Islet of Langerhans (tissue), 1 donor: ENCODE measurements around the gene CBLB.

ENCODE experiments used
- FAIRE-seq: peaks from one replicate; lab custom pipeline; 2011; peaks lifted over from hg19 to GRCh38; lab: Jason Lieb, UNC

Gene CBLB

DNA sequence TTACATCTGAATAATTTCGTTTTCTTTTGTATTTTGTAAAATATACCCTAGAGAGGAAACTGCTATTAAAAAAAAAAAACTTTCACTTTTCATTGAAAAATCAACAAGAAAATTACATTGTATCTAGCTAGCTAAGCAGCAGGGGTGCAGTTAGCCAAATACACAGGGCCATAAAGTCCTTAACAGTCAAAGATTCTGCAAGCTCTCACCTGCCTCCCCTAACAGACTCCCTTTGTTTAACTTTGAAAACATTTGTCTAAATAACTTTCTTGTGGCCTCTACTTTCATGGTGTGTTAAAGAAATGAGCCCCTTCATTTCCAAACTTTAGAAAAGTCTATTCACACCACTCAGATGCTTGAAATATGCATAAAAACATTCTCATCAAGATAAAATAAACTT lies 23.3 kb downstream of the CBLB start:
- no peak for FAIRE-seq

DNA sequence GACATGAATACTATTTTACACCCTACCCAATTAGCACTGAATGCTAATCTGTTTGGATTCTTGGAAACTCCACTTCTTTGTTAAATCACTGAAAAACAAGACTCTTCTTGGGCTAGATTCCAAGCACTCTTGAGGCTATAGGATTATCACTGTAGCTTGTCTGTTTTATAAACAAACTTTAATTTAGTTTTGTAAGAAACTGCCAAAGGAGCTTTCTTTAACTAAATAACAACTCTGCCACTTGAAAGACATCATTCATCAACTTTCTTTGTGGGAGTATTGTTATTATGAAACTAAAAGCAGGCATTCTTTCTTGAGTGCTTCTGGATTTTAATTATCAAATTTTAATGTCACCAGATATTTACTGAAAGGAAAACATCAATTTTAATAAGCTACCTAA lies 24.1 kb downstream of the CBLB start:
- no peak for FAIRE-seq

DNA sequence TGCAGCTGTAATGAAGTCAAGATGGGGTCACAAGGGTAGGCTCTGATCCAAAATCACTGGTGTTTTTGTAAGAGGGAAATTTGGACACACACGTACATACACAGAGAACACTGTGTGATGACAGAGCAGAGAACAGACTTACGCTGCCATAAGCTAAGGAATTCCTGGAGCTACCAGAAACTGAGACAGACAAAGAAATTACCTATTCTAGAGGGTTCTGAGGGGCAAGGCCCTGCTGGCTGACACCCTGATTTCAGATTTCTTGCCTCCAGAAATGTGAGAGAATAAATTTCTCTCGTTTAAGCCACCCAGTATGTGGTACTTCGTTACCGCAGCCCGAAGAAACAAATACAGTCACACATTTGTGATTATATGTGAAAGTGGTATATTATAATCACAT lies 24.8 kb downstream of the CBLB start:
- FAIRE-seq, result no peak

DNA sequence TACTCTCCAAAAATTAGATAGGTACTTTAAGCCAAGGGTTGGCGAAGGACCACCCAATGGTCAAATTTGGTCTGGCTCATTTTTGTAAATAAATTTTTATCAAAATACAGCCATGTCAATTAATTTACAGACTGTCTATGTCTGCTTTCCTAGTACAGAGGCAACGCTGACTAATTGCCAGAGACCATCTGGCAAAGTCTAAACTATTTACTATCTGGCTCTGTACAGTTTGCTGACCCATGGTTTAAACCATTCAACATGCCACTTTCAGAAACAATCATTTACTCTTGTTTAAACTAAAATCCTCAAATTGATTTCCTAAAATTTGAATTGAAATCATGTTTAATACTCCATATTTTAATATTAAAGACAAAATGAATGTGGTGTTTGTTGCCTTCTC lies 25.9 kb downstream of the CBLB start:
- no peak for FAIRE-seq

DNA sequence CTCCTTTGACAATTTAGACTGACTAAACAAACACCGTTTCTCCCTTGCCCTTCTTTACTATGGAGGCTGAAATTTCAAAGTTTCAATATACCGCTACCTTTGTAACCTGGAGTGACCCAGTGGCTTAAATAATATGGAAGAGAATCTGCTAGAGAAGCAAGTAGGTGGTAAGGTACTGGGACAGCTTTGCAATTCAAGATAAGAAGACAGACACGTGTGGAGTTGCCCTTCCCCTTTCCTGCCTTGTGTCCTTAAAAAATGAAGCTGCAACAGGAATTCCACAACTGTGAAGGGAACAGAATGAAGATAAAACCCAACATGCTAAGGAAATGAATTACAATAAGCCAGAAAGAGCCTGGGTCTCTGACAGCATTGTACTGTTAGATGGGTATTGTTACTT lies 26.4 kb downstream of the CBLB start:
- no peak for FAIRE-seq

DNA sequence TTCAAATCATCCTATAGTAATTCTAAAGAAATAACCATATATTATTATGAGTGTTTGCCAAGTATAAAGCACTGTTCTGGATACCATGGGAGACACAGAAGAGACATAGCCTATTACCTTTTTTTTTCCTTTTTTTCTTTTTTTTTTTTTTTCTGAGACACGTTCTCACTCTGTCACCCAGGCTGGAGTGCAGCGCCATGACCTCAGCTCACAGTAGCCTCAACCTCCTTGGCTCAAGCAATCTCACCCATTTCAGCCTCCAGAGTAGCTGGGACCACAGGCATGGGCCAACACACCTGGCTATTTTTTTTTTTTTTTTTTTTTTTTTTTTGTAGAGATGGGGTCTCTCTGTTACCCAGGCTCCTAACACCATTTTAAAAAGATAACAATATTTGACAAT lies 30.9 kb downstream of the CBLB start:
- no peak for FAIRE-seq

DNA sequence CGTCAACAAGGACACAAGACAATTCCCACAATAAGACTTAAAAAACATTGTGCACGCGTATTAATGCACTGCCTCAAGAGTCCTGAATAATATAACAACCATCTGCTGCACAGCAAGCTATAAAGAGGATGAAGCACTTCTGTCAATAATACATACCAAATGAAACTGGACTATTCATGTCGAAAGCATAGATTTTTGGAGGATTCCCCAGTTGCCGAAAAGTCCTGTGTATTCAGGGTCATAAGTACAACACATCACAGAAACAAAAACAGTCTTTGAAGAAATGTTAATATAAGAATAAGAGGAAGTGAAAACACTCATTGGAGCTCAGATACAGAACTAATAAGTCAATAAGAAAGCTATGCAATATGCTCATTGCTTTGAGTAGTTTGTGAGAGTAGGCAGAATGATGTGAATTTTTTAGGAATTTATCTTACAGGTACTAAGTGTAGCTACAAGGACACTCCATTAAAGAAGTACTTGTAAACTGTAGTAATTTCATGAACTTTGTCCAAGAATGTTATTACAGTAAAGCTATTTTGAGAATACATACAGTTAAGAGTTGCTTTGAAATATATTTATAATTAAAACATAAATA lies 31.6 kb downstream of the CBLB start:
- FAIRE-seq, result no peak

DNA sequence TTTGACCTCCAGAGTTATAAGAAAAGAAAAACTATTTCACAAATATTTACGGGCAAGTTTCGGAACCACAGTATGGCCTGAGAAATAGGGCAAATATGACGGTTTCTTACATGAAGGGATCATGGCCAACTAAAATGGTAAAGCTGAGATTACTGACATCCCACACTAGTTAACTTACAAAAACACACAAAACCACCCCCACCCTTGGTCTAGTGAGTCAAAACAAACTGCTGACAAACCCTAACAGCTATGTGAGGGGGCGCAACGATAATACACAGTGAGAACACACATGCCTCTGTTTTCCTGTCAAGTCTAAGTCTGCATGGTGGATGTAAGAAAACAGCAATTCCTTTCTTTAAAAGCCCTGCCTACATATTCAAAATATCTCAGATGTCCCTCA lies 32.3 kb downstream of the CBLB start:
- FAIRE-seq, result no peak

DNA sequence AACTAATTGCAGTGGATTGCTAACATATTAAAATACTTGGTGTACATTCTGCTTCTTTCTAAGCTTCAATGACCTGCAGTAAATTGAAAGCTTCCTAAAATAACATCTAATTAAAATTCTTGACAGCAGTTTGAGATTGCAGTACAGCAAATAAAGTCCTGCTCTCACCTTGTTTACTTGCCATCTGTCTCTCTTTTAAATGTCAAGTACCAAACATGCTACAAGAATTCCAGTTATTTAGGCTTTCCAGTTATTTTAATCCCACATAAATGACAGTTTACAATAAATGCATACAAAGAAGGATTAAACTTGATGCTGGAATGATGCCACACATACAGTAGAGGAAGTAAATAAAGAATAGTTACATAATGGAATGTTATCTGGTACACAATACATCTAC lies 33.2 kb downstream of the CBLB start:
- no peak for FAIRE-seq

DNA sequence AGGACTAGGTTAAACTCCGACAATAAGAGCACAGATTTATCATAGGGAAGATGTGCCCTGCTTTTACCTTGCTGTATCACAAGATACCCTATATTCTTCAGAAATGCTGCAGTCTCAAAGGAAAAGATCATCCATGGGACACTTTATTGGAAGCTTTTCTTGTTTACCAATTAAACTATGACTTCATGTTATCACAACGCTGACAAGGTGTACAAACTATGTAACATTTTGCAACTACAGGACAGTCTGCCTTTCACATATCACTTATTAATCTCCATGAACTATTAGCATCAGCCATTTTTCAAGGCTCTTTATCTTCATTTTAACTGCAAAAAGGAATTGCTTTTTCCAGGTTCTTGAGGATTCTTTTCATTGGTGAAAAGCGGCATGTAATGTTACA lies 34.0 kb downstream of the CBLB start:
- no peak for FAIRE-seq

DNA sequence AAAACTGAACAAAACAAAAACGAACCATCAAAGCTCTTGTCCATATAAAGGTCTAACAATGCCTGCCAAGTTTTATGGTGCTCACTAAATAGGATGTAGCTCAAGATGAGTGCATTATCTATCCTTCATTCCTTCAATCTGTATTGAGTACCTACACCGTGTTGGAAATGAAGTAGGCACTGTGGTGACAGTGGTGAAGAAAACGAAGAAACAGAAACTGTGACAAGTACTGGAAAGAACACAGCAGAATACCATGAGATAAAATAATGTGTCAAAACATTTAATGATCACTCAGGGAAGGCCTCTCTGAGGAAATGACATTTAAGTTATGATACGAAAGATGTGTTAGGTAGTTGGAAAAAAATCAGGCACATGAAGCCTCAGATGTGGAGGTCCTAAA lies 36.2 kb downstream of the CBLB start:
- FAIRE-seq, result no peak

DNA sequence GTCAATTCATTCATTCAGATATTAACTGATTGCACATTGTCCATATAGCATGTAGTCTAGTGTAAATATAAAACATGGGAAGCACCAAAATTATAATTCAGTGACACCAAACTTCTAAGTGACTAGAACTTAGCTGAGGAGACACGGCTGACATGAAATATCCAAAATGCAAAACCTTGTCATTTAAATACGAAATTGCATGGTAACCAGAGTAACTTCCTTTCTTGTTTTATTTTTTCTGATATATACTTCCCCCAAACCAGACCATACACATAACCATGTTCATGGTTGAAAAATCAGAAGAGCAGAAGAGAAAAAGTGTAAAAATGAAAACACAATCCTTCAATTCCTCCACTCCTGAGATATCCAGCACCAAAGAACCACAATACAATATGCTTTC lies 38.0 kb downstream of the CBLB start:
- no peak for FAIRE-seq

DNA sequence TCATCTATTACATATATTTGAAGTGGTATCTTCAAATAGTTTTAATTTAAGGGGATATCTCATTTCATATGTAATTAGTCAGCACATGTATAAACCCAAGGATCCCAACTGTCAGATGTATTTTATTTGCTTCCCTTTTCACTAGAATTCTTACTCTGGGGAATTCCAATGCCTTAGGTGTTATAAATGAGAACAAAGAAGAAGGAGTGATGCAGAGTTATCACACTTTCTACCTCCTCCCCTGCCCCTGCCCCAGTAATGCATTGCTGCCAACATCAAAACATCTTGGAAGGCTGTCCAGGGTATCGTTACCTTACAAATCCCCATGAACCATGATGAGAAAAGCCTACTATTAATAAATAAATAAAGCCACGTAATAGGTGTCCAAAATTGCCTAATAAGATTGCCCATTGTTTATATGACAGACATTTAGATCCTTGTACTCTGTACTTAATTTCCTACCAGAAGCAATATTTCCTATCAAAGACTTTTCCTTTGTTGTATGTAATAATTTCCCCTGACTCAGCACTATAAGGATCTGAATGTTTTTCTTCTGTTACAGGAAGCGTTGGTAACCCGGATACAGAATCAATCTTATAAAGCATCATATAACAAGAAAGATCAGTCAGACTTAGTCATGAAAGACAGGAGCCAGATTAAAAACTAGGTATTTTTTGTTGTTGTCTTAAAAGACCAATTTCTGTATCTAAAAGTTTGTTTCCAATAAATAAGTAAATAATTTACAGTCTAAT lies 38.8 kb downstream of the CBLB start:
- FAIRE-seq, result peak; percentile 96

DNA sequence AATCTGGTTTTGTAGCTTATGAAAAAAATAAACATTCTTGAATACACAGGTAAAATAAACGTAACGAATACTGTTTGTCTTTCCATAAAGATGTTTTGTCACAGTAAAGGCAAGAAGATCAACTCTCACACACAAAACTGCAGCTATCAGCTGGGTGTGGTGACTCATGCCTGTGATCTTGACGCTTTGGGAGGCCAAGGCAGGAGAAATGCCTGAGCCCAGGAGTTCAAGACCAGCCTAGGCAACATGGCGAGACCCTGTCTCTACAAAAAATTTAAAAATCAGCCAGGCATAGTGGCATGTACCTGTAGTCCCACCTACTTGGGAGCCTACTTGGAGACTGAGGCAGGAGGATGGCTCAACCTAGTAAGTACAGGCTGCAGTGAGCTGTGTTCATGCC lies 39.6 kb downstream of the CBLB start:
- peak; percentile 73 for FAIRE-seq

DNA sequence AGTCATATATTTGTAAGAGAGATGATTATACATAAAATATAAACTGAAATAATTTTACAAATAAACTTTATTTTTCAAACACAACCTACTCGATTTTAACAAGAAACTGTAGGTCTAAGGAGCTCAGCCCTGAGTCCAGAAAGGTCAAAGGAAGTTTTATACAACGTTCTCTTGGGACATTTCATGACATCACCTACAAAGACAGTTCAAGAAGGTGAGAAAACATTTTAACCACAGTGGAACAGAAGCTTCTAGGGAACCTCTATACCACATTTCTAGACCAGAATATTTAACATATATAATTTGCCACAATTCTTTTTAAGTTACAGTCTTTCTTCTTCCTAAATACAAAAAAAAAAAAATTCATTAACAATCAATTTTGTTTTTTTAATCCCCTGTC lies 40.1 kb downstream of the CBLB start:
- FAIRE-seq, result no peak

DNA sequence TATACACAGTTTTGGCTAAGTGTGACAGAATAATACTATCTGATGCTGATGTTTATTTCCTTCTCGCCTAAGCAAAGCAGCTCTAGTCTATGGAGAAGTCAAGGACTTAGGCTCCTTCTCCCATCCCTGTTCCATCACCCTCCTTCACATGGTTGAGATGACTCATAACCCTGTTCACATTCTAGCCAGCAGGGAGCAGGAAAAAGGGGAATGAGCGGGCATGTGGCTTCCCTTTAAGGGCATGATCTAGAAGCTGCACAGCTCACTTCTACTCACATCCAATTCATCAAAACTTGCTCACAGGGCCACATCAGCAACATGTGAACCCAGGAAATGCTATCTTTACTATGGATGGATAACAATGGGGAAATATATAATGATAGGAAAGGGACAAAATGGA lies 40.9 kb downstream of the CBLB start:
- no peak for FAIRE-seq

DNA sequence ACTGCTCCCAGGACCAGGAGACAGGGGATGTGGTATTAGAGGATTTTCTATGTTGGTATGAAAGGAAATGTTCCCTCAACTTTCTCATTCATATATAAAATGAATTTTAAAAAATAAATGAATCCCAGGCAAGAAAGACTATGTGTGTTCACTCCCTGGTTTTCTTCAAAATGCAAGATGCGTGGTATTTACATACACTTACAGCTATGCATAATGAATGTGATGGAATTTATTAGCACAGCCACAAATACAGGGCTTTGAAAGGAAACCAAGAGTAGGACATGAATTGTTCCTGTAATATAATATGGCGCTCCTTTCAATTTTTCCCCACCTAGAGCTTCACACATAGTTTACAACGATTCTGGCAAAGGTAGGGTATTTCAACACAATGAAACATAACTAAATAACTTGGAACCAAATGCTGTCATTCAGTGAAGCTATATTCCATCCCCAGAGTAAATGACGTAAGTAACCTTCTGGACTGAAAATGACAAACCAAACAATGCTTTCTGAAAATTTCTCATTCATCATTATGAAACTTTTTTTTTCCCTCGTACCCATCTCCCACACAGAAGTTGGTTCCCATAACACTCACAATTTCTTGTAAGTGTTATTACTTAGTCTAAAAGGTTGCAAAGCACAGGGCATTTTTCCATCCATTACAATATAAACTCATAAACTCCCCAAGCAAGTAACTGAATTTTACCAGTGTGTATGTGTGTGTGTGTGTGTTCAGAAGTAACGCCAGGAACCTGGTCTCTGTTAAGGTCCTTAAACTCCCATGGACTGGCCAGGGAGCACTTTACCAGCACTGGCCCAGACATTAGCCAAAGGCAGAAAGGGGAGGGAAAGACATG lies 41.8 kb downstream of the CBLB start:
- FAIRE-seq, result no peak

DNA sequence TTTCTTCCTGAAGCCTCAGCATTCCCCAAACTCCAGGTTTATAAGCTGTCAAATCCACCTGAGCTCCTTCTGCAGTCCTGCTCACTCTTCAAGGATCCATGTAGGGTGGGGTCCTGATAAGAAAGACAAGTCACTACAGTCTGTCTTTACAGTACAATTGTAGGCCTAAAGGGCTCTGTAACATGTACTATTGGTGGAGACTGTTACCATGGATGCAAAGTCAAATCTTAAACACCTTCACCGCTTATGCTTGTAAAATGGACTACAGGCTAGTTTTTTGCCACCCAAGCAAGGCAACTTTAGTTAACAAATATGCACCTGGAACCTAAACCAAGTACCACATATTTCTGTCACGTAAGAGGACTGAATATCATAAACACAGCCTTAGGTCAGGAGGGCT lies 44.7 kb downstream of the CBLB start:
- no peak for FAIRE-seq

DNA sequence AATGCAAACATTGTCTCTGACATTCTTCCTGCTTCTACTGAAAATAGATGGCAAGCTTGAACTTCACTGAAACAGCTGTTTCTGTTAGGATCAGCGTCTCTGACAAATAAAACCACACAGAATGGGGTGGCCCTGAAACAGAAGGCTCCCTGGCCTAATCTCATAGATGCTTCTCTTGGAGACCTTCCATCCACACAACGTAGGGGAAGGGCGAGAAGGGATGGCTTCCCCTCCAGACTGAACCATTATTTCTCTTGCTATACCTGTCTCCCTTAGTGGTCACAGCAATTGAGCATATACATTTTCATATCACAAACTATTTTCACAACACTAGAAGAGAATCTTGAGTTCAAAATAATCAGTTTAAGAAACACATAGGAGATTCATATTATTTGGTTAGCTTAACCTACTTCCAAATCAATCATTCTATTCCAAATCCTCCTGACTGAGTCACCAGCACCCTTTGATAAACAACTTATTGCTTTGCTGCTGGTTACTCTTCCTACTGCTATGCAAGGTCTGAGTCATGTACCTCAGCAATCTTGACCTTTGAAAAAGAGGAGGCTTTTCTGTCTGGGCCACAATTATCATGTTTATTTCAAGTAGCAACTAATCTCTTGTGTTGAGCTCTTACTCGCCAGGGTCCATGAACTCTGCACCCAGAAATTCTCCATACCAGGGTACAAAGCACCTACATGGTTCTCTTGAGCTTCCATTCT lies 45.5 kb downstream of the CBLB start:
- peak; percentile 45 for FAIRE-seq

DNA sequence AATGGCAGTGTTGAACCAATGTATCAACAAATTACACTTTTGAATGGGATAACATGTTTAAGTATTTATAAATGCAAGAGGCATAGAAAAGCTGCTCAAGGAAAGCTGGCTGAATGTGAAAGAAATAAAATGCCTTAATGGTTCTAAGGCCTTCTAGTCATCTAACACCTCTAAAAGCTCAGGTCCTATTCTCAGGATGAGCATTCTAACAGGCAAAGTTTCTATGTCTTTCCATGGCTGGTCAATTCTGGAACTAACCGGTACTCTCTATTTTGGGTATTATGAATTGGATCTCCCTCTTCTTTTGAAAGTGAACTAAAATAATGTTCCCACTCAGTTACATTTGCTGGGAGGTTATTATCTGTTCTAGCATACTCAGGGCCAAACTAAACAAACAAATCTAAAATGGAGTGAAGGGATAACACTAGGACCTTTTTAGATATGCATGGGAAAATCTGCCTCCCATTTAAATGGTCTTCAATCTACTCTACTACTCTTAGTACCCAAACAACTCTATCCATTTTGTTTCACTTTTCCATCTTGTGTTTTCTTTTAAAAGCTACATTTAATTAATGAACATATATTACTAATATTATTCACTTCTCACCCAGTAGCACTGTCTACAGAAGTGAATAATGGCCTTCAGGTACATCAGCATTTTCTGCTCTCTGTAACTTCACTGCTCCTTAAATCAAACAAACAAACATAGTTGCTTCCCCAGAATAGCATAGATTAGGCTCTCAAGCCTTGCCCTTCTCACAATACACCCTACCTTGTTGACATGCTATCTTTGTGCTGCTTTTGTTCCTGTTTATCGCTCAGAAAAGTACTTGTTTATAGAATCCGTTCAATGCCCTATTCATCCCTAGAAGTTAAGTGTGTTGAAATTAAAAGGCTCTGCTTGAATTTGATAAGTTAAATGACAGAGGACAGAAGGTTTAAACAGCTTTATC lies 46.4 kb downstream of the CBLB start:
- FAIRE-seq, result peak; percentile 79

DNA sequence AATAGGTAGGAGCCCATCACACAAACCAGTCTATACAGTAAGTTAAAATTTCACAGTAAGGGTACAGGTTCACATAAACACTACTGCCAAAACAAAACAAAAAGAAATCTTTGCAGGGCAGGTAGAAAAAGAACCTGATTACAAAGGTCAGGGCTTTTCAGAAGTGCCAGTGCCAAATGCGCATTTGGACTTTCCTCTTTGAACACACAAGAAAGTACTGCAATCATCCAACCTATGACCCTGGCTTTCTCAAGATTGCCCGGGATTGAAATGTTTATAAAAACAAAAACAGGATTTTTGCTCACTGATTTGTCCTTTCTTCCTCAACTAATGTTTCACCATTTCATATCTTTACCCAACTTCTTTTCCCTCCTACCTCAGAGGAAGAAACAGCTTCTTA lies 47.4 kb downstream of the CBLB start:
- no peak for FAIRE-seq

DNA sequence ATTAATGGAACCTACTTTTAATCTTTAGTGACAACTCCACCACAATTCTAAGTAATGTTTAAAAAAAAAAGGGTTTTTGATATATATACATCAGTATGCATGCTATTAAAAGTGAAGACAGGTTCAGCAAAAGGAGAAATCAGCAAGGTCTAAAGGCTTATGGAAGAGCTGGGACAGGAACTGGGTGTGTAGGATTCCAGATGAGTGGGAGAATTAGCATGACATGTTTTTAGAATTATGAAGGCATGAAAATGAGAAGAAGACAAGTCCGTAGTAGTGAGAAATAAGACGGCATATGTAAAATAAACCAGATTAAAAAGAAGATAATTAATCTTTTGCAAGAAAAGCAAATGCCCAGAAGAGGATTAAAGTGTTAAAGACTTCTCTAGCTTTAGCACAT lies 52.0 kb downstream of the CBLB start:
- FAIRE-seq, result no peak
